Measurements from ENCODE around the gene MTCH1.

MTCH1 gene

DNA sequence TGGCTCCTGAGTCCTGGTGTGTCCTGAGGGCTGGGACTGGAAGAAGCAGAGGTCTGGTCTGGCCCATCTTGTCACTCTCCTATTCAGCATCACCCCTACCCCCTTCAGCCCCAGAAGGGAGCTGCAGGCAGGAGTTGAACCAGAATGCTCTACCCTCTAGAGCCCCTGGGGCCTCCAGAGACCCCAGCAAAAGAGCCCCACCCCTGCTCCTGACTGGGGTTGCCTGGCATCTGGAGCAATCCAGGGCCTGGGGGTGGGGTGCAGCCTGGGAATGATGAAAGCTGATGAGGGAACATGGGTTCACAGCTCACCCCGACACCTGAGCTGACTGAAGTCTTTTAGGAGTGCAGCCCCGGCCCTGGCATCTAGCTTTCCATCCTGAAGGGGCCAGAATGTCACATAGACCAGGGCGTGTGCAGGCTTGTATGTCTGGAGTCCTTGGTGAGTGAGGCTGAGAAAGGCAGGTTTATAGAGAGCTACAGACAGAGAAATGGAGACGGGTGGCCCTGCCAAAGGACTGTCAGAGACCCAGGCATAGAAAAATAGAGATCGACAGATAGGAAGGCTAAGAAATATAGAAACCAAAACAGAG lies 31.7 kb upstream of the MTCH1 start:
- DNase-seq, result peak in 2 of 14 donors; percentile 55 to 56

DNA sequence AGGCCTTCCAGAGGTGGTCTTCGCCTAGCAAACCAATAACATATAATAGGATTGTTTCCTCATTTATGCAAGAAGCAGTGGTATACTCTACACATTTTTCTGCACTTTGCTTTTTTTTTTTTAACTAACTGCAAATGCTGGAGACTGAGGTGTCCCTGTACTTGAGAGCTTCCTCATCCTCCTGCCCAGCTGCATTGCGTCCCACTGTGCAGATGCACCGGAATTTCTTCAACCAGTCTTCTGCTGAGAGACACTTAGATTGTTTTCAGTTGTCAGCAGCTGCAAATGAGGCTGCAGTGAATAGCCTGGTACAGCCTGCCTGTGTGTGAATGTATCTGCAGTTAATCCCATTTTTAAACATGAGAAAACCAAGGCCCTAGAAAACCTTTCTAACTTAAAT lies 31.0 kb upstream of the MTCH1 start:
- DNase-seq, result no peak

DNA sequence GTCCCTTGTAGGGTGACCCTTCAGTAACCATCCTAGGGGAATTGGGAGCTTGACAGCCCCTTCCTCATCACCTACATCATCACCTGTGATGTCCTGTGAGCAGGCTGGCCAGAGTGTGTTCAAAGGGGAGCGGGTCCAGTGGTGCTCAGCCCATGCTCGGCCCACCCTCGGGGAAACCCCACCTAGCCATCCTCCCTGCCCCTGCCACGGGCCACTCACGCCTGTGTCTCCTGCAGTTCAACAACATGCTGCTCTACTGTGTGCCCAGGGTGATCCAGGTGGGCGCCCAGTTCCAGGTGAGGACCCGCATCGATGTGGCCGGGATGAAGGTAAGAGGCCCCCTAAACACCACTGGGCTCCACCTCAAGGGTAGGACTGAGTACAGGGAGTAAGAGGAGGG lies 29.5 kb upstream of the MTCH1 start:
- no peak for DNase-seq

DNA sequence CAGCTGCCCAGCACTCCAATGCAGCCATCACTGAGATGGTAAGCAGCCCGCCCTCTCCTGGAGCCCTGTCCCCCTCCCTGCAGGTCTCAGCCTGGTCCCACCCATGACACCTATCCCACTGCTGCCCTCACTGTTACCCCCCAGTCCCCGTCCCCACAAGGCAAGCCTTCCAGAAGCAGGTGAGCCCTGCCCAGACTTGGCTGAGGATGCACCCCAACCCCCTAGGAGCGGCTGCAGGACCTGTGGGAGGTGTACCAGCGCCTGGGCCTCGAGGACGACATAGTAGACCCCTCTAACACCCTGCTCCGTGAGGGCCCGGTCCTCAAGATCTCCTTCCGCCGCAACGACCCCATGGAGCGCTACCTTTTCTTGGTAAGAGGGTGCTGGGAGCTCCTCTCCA lies 28.7 kb upstream of the MTCH1 start:
- no peak for DNase-seq

DNA sequence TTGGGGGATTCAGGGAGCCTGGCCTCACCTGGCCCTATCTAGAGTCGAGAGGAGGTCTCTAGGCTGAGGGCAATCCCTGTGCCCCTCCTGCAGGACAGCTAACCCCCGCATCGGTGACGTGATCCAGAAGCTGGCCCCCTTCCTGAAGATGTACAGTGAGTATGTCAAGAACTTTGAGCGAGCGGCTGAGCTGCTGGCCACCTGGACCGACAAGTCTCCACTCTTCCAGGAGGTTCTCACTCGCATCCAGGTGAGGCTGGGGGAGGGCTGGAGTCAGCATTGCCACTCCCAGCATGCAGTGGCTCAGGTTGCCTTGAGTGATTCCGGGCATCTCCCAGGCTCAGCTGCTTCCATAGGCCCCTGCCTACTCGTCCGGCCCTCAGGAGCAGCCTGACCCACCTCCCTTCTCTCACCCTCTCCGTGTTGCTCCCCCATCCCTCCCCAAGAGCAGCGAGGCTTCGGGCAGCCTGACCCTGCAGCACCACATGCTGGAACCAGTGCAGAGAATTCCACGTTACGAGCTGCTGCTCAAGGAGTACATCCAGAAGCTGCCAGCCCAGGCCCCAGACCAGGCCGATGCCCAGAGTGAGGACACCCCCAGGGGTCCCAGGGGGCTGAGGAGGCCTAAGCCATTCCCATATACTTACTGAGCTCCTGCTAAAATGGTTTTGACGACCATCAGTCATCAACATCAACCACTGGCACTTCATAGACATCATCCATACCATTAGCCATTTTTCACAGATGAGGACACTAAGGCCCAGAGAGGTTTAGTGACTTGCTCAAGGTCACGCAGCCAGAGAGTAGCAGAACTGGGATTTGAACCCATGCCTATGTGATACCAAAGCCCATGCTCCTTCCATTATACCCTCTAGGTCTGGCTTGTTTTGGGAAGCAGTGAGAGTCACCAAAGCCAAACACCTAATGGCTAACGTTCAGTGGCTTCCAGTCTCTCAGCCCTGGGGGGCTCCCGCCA lies 27.8 kb upstream of the MTCH1 start:
- DNase-seq, result no peak

DNA sequence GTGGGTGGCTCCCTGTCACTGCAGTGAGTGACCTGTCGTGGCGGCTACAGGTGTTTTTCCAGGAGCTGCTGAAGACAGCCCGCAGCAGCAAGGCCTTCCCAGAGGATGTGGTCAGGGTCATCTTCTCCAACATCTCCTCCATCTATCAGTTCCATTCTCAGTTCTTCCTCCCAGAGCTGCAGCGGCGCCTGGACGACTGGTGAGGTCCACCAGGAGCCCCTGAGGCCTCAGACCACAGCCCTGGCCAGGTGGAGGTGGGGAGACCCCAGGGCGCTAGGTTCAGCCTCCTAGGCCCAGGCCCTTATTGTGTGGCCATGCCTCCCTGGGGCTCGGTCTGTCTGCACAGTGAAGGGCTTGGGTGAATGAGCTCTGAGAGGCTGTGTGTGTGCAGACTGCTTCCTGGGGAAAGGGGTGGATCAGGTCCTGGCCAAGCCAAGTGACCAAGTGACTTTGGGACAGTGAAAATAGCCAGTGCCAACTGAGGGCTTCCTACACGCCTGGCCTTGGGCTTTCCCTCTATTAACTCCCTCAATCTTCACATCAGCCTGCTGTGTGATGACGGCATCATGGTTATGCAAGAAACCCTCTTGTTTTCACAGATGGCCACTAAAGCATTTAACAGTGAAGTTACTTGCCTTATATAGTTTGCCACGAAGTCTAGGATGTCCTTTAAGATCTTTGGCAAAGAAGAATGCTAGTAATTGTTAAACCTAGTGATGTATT lies 25.8 kb upstream of the MTCH1 start:
- DNase-seq, result no peak

DNA sequence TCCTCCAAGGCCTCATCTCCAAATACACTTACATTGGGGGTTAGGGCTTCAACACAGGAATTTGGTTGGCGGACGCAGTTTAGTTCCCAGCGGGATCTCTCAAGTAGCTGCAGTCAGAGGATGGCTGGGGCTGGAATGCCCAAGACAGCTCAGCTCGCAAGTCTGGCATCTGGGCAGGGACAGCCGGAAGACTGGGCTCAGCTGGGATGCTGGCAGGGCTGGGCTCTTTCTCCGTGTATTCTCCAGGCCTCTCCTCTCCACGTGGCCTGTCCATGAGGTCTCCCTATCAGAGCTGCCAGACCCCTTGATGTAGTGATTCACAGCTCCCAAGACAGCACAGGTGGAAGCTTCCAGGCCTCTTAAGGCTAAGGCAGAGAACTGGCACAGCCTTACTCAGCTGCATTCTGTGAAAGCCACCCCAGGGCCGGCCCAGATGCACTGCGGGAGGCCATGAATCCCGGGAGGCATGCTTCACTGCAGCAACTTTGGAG lies 24.5 kb upstream of the MTCH1 start:
- no peak for DNase-seq

DNA sequence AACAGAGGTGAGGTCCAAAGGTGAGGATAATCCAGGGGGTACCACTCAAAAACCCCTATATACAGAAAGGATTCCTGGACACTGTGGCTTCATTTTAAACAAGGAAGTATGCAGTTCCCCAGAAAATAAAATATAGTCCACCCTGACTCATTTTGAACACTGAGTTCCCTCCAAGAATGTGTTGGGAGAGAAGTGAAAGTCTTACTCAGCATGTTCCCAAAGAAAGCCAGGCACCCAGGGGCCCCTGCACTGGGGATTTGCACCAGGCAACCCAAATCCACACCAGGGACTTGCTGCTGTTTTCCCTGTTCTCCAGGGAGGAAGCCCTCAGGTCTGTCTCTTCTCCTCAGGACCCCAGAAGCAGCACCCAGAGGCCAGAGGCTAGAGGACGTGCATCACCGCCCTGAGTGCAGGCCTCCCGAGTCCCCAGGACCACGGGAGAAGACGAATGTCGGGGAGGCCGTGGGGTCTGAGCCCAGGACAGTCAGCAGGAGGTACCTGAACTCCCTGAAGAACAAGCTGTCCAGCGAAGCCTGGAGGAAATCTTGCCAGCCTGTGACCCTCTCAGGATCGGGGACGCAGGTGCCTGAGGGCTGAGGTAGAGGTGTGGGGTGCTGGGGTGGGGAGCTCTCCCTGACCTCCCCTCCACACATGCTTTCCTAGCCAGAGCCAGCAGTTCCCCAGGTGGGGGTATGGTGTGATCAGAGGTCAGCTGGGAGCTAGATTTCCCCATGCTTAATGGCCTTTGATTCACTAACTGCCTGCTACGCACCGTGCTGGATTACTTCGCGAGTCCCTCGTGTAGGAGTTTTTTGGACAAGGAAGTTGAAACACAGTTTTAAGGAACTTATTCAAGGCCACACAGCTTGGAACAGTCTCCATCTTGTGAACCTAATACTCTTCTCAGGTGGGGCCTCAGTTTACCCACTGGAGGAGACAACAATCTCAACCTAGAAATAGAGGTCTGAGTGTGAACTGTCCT lies 22.8 kb upstream of the MTCH1 start:
- DNase-seq, result peak in 3 of 14 donors; percentile 8 to 27 (median 26)

DNA sequence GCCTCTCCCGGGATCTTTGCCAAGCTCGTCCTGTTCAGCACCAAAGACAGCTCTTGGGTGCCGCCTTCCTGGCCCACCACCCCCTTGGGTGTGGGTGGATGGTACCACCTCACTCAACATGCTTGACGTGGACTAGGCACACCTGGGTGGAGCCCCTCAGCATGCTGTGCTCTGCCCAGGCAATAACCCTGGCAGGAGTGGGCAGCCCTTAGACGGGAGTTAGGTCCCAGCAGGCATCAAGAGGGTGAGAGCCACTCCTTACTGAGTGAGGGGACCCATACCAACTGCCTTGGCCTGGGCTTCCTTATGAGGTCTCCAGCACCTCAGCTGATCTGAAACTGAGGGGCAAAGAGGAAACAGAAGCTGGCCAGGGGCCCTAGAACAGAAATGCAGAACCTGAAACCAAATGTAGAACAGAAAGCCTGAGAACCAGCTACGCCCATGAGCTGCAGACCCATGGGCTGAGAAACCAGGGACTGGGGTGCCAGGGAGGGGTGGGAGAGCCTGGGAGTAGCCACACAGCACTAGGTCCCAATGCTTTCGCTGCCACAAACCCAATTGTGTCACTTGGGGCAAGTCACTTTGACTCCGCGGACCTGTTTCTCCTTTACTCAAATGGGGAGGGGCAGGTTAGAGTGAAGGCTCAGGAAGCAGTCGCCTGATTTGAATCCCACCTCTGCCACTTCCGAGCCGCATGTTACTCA lies 21.5 kb upstream of the MTCH1 start:
- peak in 6 of 14 donors; percentile 18 to 47 (median 27) for DNase-seq

DNA sequence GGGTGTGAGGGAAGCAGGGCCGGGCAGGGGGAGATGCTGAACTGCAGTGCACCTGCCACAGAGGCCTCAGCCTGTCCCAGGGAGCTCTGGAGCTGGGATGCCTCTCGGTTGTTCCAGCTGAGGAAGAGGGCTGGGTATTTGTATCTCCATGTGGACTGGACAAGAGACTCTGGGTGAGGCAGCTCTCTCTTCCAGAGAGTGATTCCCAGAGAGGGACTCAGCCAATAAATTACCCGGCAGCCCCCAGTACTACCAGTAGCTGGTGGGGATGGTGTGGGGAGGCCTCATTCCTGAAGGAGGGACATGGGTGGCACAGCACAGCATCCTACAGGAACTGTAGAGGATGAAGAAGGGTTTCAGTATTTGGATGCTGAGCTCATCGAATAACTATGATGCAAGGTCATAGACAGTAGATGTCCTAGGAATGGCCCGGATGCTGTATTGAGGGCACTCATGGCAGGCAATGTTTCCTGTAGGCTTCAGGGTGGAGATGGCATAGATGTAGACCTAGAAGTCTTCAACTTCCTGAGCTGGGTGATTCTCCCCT lies 20.9 kb upstream of the MTCH1 start:
- no peak for DNase-seq

DNA sequence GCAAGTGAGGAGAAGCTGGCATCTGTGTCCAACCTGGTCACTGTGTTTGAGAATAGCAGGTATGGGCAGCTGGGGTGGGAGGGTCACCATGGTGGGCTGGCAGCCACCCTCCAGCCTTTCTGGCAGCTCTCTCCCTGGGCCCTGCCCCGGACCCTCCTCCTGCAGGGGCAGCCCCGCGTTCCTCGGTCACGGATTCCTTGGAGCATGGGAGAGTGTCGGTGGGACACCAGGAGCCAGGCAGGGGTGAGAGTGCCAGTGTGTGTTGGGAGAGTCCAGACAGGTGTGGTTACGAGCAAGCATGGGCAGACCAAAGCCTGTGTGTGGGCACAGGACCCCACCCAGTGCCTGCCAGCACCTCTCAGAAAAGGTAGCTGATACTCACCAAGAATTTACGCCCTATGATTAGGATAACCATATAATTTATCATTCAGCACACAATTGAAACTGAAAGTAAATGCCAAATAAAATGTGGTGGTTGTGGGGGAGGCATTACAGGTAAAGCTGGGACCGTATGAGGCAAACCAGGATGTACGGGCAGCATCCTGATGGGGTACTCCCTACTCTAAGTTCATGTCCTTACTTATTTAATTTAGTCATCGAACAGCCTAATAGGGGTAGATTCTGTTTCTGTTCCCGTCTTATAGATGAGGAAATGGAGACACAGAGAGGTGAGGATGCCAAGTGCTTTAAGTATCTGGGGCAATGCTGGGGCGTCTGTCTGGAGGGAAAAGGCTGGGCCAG lies 20.0 kb upstream of the MTCH1 start:
- no peak for DNase-seq

DNA sequence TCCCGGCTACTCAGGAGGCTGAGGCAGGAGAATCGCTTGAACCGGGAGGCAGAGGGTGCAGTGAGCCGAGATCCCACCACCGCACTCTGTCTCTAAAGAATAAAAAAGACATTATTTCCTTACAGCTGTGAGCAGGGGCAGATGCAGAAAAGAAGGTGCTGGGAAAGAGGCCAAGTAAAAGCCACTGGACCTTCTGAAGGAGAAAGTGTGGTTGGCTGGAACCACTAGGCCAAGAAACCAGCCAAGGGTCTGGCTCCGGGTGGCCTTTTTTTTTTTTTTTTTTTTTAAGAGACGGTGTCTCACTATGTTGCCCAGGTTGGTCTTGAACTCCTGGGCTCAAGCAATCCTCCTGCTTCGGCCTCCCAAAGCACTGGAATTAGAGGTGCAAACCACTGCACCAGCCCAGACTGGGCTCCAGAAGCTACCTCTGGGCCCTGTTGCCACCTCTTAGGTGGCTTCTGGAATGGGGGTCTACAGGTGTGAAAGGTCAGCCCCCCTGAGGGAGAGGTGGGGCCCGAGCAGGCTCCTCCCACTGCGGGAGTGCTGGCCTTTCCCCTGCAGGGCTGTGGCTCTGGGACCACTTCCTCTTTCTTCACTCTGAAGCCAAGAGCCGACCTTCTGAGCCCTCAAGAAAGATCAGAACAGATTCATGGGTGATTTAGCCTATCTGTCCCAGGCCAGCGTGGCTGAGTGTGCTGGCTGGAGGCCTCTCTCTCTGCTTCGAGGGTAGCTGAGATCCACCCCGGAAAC lies 19.2 kb upstream of the MTCH1 start, which contains the start of gene FGD2:
Gene FGD2, plus strand, starts transcription at position 595 of the 750 bp plus-strand sequence. CDS start 163 bp downstream, outside the sequence.
- peak in 1 of 14 donors; percentile 17 for DNase-seq

DNA sequence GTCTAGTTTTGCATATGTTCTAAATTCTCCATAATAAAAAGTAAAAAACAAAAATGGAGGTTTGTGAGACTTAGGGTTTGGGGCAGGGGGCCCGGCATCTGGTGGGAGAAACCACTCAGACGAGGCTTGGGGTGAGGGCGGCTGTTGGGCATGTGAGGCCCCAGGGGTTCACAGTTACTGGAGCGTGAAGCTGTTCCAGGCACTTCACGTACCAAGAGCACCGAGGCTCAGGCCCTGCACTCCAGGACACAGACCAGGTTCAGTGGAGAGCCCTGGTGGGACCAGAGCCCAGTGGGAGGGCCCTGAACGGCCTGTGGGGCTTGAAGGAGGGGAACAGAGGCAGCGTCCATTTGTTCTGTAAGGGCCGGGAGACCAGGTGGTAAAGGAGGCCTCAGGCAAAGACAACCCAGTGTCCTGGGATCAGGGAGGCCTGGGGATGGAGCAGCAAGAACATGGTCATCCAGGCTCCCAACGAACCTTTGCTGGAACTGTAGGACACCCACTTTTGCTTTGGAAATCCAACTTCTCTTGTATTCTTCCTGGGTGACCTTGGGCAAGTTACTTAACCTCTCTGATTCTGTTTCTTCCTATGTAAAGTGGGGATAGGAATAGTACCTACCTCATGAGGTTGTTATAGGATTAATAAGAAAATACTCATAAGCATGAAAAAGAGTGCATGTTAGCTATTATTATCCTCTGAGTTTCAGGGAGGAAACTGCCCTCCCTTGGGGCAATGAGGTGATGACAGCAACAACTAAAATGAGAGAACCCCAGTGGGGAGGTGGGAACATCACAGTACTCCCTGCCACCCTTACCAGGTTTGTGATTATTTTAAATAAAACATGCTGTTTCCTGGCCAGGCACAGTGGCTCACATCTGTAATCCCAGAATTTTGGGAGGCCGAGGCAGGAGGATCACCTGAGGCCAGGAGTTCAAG lies 18.3 kb upstream of the MTCH1 start:
- DNase-seq, result no peak

DNA sequence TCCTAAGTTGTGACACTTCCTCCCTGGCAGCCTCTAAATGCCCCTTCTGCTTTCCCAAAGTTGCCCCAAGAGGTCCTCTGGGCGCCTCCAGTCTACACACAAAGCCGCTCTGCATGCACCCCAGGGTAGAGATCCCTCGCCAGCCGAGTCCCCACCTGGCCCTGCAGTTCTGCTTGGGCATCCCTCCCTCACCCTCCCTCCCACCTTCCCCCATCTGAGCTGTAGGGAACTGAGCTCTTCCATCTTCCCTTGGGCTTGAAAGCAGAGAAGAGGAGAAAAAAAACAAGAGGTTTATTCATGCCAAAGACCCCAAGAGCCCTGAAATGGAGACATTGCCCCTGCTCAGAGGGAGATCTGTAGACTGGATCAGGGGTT lies 13.7 kb upstream of the MTCH1 start:
- no peak for DNase-seq

DNA sequence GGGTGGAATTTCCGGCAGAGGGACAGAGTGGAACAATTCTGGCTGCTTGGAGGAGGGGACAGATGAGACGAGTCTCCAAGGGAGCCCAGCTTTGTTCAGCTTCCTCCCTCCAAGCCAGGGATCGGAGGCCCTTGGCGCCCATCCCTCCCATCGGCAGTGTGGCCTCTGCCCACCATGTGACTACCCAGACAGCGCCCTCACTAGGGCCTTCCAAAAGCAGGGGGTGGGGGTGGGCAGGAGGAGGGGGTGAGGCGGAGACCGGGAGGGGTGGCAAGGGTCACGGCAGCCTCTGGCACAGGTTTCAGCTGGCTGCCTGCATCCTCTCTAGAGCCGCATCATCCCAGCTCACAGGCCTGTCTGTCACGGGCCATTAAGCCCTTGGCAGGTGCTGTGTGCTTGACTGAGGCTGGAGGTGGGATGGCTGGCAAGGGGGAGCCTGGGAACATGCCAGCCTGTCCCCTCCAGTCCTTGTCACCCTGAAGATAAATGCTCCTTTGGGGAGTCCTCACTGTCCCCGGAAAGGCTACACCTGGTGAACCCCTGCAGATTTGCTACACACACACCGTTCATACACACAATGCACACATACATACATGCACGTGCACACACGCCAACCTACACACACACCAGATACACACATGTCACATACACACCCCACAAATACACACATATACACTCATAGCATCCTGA lies 13.2 kb upstream of the MTCH1 start:
- peak in 10 of 14 donors; percentile 42 to 73 (median 50) for DNase-seq

DNA sequence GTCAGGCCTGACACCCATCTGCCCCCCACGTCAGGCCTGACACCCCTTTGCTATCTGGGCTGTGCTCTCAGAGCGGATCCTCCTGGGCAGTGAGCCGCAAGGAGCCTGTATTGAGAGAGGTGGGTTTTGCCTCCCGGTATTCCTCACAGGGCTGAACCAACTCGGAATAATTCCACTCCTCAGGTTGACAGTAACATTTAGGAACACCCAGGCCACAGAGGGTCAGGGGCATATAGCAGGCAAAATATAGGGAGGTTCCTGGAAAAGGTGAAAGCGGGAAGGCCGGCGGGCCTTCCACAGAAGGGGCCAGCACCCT lies 12.7 kb upstream of the MTCH1 start:
- peak in 2 of 14 donors; percentile 69 to 74 for DNase-seq
